ENCODE results near the gene TBX4. TPM values are rescaled to one million over a fixed set of nuclear protein-coding genes. Genes with fewer than 3 reads are reported as not detected.

Gene TBX4
- total RNA-seq, 4 donors from 2014 or later = 2.4 TPM; not detected in 3

DNA sequence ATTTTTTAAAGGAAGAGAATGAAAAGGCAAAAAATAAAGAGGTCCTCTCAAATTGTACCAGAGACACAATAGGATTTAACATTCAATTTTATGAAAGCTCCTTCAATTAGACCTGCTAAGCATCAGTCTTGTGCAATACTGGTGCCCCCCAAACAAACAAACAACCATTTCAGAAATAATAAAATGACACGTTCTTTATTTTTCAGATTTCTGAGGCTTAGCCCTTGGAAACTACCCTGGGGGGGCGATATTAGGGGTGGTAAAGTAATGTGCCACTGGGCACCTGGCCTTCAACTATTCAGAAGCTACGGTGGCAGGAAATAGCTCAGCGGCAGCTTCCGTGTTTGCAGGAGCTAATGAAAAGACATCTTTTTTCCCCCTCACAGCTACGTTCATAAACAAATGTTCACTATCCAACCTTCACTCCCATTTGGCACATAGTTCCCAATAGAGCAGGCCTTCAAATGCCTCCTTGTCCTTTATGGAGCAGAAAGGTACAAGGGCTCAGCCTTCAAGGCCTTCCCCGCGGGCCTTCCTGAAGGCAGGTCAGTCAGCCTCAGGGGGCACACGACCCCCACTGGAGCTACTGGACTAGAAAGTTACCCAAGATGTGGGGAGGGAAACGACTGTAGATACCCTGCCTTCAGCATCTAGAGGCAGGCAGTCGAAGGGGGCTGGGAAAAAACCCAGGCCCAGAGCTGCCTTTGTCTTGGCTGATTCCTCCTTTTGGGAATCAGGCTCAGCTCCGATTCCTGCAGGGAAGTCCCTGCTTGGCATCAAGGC, 44.1 kb downstream of the TBX4 start:
- DNase-seq = no peak
- in situ Hi-C loops (cut with MboI; ENCODE audit: low pct_ligation_motif_present in 1 of 4, low pct_unique_long_range_greater_than_20kb in 1 of 4, low sequenced_read_pairs in 3 of 4) = no loop called here
- Histone ChIP-seq H3K9me3 (no peaks in the 10 kb centered on the region), H3K27ac (no peak overlapping the region), H3K36me3 (no peaks in the 10 kb centered on the region), H3K27me3 (no peaks in the 10 kb centered on the region), H3K4me3 (no peak overlapping the region), H3K4me1 (peaks cover 0 to 4% (median 2%) of the 10 kb centered on the region in 4 donors)
- 67 to 92% methylated on average over 1 to 12 of the region's 12 CpGs for WGBS, 2 donors (ENCODE audit: low coverage in 1 of 2)
- TF ChIP-seq EP300 (IDR thresholded peaks at IDR 0.05; ENCODE audit: low read depth) = no peak
- no peak for TF ChIP-seq POLR2AphosphoS5 (IDR thresholded peaks at IDR 0.05)
- TF ChIP-seq, protein P1, sequence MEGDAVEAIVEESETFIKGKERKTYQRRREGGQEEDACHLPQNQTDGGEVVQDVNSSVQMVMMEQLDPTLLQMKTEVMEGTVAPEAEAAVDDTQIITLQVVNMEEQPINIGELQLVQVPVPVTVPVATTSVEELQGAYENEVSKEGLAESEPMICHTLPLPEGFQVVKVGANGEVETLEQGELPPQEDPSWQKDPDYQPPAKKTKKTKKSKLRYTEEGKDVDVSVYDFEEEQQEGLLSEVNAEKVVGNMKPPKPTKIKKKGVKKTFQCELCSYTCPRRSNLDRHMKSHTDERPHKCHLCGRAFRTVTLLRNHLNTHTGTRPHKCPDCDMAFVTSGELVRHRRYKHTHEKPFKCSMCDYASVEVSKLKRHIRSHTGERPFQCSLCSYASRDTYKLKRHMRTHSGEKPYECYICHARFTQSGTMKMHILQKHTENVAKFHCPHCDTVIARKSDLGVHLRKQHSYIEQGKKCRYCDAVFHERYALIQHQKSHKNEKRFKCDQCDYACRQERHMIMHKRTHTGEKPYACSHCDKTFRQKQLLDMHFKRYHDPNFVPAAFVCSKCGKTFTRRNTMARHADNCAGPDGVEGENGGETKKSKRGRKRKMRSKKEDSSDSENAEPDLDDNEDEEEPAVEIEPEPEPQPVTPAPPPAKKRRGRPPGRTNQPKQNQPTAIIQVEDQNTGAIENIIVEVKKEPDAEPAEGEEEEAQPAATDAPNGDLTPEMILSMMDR (IDR thresholded peaks at IDR 0.05) = no peak
- TF ChIP-seq POLR2A (IDR thresholded peaks at IDR 0.05) = no peak
- intact Hi-C loops (cut with DNase I; ENCODE audit: low total_unique reads) = no loop called here

DNA sequence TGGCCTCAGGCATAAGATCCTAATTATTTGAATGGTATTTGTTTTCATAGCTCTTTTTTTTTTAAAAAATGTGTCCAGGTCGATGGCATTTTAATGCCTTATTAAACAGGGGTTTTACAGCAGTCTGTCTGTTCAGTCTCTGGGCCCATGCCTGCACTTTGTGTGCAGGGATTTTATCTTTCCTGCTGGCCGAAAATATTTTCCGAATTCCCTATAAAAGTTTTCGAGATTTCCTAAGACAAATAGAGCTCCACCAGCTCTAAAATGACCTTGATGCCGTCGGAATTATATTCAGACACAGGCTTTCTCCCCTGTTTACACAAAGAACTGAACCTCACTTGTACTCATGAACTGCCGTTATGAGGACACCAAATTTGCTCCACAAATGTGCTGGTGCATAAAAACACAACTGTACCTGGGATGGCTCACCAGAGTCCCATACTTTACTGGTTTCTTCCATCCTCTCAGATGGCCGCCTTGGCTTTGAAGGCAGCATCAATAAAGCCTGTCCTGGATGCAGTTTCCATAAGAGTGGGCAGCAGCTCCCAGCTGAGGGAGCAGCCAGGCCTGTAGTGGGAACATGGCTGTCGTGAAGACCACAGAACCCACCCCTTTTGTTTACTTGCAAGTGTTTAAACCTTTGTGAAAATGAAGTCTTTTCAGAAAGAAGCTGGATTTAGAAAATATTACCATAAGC, 44.9 kb downstream of the TBX4 start:
- TF ChIP-seq POLR2A (IDR thresholded peaks at IDR 0.05) (no peak), EP300 (IDR thresholded peaks at IDR 0.05; ENCODE audit: low read depth) (no peak), POLR2AphosphoS5 (IDR thresholded peaks at IDR 0.05) (no peak)
- TF ChIP-seq, protein P1 (IDR thresholded peaks at IDR 0.05) = no peak
- no peak for DNase-seq
- no peaks in the 10 kb centered on the region for H3K27me3 ChIP-seq
- intact Hi-C loops (cut with DNase I; ENCODE audit: low total_unique reads) (no loop called here), in situ Hi-C loops (cut with MboI; ENCODE audit: low pct_ligation_motif_present in 1 of 4, low pct_unique_long_range_greater_than_20kb in 1 of 4, low sequenced_read_pairs in 3 of 4) (no loop called here)
- H3K4me3 ChIP-seq = no peak overlapping the region
- H3K27ac ChIP-seq = no peak overlapping the region
- no peaks in the 10 kb centered on the region for H3K9me3 ChIP-seq
- peaks cover 0 to 4% (median 2%) of the 10 kb centered on the region in 4 donors for H3K4me1 ChIP-seq
- WGBS, 2 donors (ENCODE audit: low coverage in 1 of 2) = 80% methylated on average over 9 of the region's 9 CpGs; no CpG with 5 or more reads in 1 of the 2 donors
- no peaks in the 10 kb centered on the region for H3K36me3 ChIP-seq

- in situ Hi-C loops (cut with MboI; ENCODE audit: low pct_ligation_motif_present in 1 of 4, low pct_unique_long_range_greater_than_20kb in 1 of 4, low sequenced_read_pairs in 3 of 4) (no loop called here), intact Hi-C loops (cut with DNase I; ENCODE audit: low total_unique reads) (no loop called here)
- Histone ChIP-seq H3K4me3 (no peak overlapping the region), H3K36me3 (no peaks in the 10 kb centered on the region), H3K9me3 (no peaks in the 10 kb centered on the region), H3K27me3 (no peaks in the 10 kb centered on the region), H3K4me1 (peaks cover 0 to 4% (median 0%) of the 10 kb centered on the region in 4 donors), H3K27ac (no peak overlapping the region)
- TF ChIP-seq, protein P1 (IDR thresholded peaks at IDR 0.05) = no peak
- TF ChIP-seq POLR2A (IDR thresholded peaks at IDR 0.05) = no peak
- no peak for DNase-seq
- 84 to 93% methylated on average over 7 to 8 of the region's 8 CpGs for WGBS, 2 donors (ENCODE audit: low coverage in 1 of 2)
Measured at GRCh38 chr17:61498042-61498994, 46.1 kb downstream of the TBX4 start.

- Histone ChIP-seq H3K4me3 (no peak overlapping the region), H3K9me3 (no peaks in the 10 kb centered on the region), H3K4me1 (peaks cover 0 to 3% (median 0%) of the 10 kb centered on the region in 4 donors), H3K27me3 (no peaks in the 10 kb centered on the region), H3K27ac (no peak overlapping the region), H3K36me3 (no peaks in the 10 kb centered on the region)
- in situ Hi-C loops (cut with MboI; ENCODE audit: low pct_ligation_motif_present in 1 of 4, low pct_unique_long_range_greater_than_20kb in 1 of 4, low sequenced_read_pairs in 3 of 4) (no loop called here), intact Hi-C loops (cut with DNase I; ENCODE audit: low total_unique reads) (no loop called here)
- 84% methylated on average over 3 of the region's 3 CpGs; no CpG with 5 or more reads in 1 of the 2 donors for WGBS, 2 donors (ENCODE audit: low coverage in 1 of 2)
- no peak for DNase-seq
- TF ChIP-seq, protein P1 (IDR thresholded peaks at IDR 0.05) = no peak
- TF ChIP-seq EP300 (IDR thresholded peaks at IDR 0.05; ENCODE audit: low read depth) (no peak), POLR2AphosphoS5 (IDR thresholded peaks at IDR 0.05) (no peak), POLR2A (IDR thresholded peaks at IDR 0.05) (no peak)
Measured at GRCh38 chr17:61499632-61500031, 47.4 kb downstream of the TBX4 start.

Data from transverse colon (tissue), 4 donors.